Small intestine (tissue), 16 donors: ENCODE measurements around the gene TMEM237. TPM values are rescaled to one million over a fixed set of nuclear protein-coding genes. Genes with fewer than 3 reads are reported as not detected.

Experiments
- DNase-seq, 2 donors: peaks; one replicate each; pipeline versions ENCODE4 v3.0.0 to v3.0.0-alpha.2; 2013
- FAIRE-seq: peaks from 2 replicates; lab custom pipeline; 2012; peaks lifted over from hg19 to GRCh38; lab: Jason Lieb, UNC
- H3K27ac ChIP-seq, 3 donors: one replicate each; pipeline ENCODE4 v1.5.1; 2013; ENCODE audit warnings: low read length in 2 of 3, mild to moderate bottlenecking in 2 of 3, control low read depth in 1 of 3, inconsistent platforms in 1 of 3, low read depth in 1 of 3, moderate library complexity in 1 of 3
- H3K27me3 ChIP-seq, 3 donors: one replicate each; pipeline ENCODE4 v1.6.1; 2013; ENCODE audit warnings: low read length in 3 of 3, inconsistent platforms in 1 of 3; ENCODE audit not compliant: control insufficient read depth in 3 of 3, insufficient read depth in 3 of 3
- H3K36me3 ChIP-seq, 3 donors: one replicate each; pipeline ENCODE4 v1.6.1; 2013; ENCODE audit warnings: low read length in 3 of 3, inconsistent platforms in 1 of 3, low read depth in 1 of 3, mild to moderate bottlenecking in 1 of 3, moderate library complexity in 1 of 3; ENCODE audit not compliant: control insufficient read depth in 3 of 3, insufficient read depth in 2 of 3
- H3K4me1 ChIP-seq, 3 donors: one replicate each; pipeline ENCODE4 v1.6.1; 2013; ENCODE audit warnings: low read length in 2 of 3, inconsistent platforms in 1 of 3, low read depth in 1 of 3, mild to moderate bottlenecking in 1 of 3, moderate library complexity in 1 of 3; ENCODE audit not compliant: control insufficient read depth in 3 of 3, insufficient read depth in 2 of 3
- H3K4me3 ChIP-seq, 3 donors: one replicate each; pipeline ENCODE4 v1.5.1; 2013; ENCODE audit warnings: low read length in 3 of 3, control low read depth in 1 of 3, inconsistent platforms in 1 of 3, low read depth in 1 of 3, mild to moderate bottlenecking in 1 of 3, moderate library complexity in 1 of 3
- H3K9me3 ChIP-seq, 2 donors: one replicate each; pipeline ENCODE4 v1.6.1; 2013; ENCODE audit warnings: low read depth in 1 of 2, low read length in 1 of 2; ENCODE audit not compliant: control insufficient read depth in 2 of 2, insufficient read depth in 1 of 2
- WGBS, 3 donors: extraction: QIAGEN DNeasy Blood & Tissue Kit; methylation state at CpG; one replicate each; pipeline ENCODE4 v1.1.7; 2013; 5-methylcytosine and 5-hydroxymethylcytosine counted together
- long read RNA-seq, 10 donors: transcript quantifications; one replicate each; lab custom pipeline, GENCODE V29; 2026
- polyA plus RNA-seq, 4 donors: library from polyadenylated mRNA; stranded (reverse) in 3 of 4; unstranded in 1 of 4; fragments of 200-250 nt in 3 of 4; fragments of 120-200 nt in 1 of 4; gene quantifications; one replicate each; pipeline versions ENCODE4 v1.2.1 to v1.2.3, GENCODE V29; 2013
- donor health status: healthy with polysubstance abuse.
- donor health status: control.
- donor health status: control.
- donor health status: Bipolar disorder and iron deficiency.
- donor health status: healthy.

Gene TMEM237
- polyA plus RNA-seq = 10 to 100 TPM in 1 of 4 donors, 1 to 10 TPM in 2, under 1 TPM in 1; under 0.01 to 12.4 (median 4.5) TPM
- long read RNA-seq, donor 1 = 0 reads
- long read RNA-seq, donor 2 = 0 reads
- long read RNA-seq, donor 3, partial matches to known transcripts = 0 of 2 reads
- long read RNA-seq, donor 3, other reads (novel, unspliced or antisense) = 0 of 2 reads
- long read RNA-seq, donor 4 = 0 reads
- long read RNA-seq, donor 5, full-length matches to known transcripts = 1 of 1 reads
- long read RNA-seq, donor 5, partial matches to known transcripts = 0 of 1 reads
- long read RNA-seq, donor 5, other reads (novel, unspliced or antisense) = 0 of 1 reads
- long read RNA-seq, donor 6, partial matches to known transcripts = 0 of 1 reads
- long read RNA-seq, donor 6, other reads (novel, unspliced or antisense) = 0 of 1 reads
- long read RNA-seq, donor 7 = 0 reads
- long read RNA-seq, donor 8 = 0 reads
- long read RNA-seq, donor 9, full-length matches to known transcripts = 1 of 1 reads
- long read RNA-seq, donor 9, partial matches to known transcripts = 0 of 1 reads
- long read RNA-seq, donor 9, other reads (novel, unspliced or antisense) = 0 of 1 reads
- long read RNA-seq, donor 10, full-length matches to known transcripts = 6 of 6 reads
- long read RNA-seq, donor 10, partial matches to known transcripts = 0 of 6 reads
- long read RNA-seq, donor 10, other reads (novel, unspliced or antisense) = 0 of 6 reads

DNA sequence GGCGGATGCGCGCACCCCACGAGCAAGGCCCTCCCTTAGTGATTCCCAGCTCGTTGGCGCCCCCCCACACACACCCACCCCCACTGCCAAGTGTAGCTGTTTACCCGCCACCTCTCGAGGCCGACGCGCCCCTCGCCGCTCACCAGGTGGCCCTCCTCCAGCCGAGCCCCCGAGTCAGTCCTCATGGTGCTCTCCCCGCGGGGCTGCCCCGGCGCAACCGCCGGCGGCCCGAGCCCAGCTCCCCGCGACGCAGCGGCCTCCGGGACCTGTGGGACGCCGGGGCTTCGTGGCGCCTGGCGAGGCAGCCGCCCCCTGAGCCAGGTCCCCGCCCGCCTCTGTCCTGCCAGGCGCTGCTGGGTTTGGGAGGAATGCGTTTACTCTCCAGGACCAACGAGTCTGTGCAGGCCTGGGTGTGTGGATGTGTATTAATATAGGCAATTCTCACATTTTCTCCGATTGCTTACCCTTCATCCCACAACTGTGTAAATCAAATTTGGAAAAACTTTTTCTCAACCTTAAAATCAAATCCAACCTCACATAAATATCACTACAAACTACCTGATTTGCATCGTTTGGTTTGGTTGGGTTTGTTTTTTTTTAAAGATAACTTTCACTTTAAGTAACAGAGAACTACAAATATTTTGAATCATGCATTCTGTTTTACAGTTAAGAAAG, at the start of gene TMEM237:
Gene TMEM237, minus strand, starts transcription at position 288 of the 675 bp plus-strand sequence. Its CDS starts 103 bp downstream, at position 185.
- Histone ChIP-seq H3K4me3 (peak within 1 kb of the TSS; percentile 81 to 90 (median 85)), H3K36me3 (no peaks in the 10 kb centered on the region), H3K27me3 (no peaks in the 10 kb centered on the region), H3K9me3 (no peaks in the 10 kb centered on the region), H3K27ac (peak within 1 kb of the TSS; percentile 65 to 90 (median 78)), H3K4me1 (no peaks in the 10 kb centered on the region)
- 1 to 2% (median 1%) methylated on average over 39 to 41 of the region's 41 CpGs for WGBS, 3 donors
- FAIRE-seq (no peak), DNase-seq (peak; percentile 17 to 78)

DNA sequence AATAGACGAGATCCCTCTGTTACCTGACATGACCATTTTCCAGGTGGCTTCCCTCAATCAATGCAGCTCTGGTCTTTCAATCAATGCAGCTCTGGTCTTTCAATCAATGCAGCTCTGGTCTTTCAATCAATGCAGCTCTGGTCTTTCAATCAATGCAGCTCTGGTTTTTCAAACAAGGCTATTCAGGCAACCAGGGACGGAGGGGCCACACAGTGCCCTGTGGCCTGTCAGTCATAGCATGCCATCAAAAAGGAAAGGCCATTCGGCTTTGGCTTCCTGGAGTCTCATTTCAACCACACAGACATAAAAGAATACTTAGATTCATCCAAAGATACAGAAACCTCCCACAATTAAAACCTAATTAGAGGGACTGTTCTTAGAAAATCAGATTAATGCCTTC, 41.9 kb upstream of the TMEM237 start:
- Histone ChIP-seq H3K36me3 (no peaks in the 10 kb centered on the region), H3K4me3 (no peak overlapping the region), H3K9me3 (no peaks in the 10 kb centered on the region), H3K27ac (no peak overlapping the region), H3K4me1 (no peaks in the 10 kb centered on the region), H3K27me3 (no peaks in the 10 kb centered on the region)
- DNase-seq (no peak), FAIRE-seq (no peak)
- 86 to 89% (median 87%) methylated on average over 3 of the region's 3 CpGs for WGBS, 3 donors

GRCh38 chr2:201680743-201681142, 37.4 kb upstream of the TMEM237 start:
- Histone ChIP-seq H3K4me3 (no peak overlapping the region), H3K4me1 (no peaks in the 10 kb centered on the region), H3K9me3 (no peaks in the 10 kb centered on the region), H3K27me3 (no peaks in the 10 kb centered on the region), H3K36me3 (no peaks in the 10 kb centered on the region), H3K27ac (no peak overlapping the region)
- DNase-seq (peak in 1 of 2 donors; percentile 13), FAIRE-seq (no peak)
- 49 to 70% (median 64%) methylated on average over 9 of the region's 9 CpGs for WGBS, 3 donors

- H3K27me3 ChIP-seq = no peaks in the 10 kb centered on the region
- 77 to 83% (median 79%) methylated on average over 6 of the region's 6 CpGs for WGBS, 3 donors
- no peak overlapping the region for H3K27ac ChIP-seq
- DNase-seq = no peak
- H3K9me3 ChIP-seq = no peaks in the 10 kb centered on the region
- H3K4me3 ChIP-seq = no peak overlapping the region
- H3K4me1 ChIP-seq = no peaks in the 10 kb centered on the region
- no peaks in the 10 kb centered on the region for H3K36me3 ChIP-seq
- no peak for FAIRE-seq
Measured at GRCh38 chr2:201678401-201678800, 35.1 kb upstream of the TMEM237 start.

- no peaks in the 10 kb centered on the region for H3K36me3 ChIP-seq
- FAIRE-seq = no peak
- no peak overlapping the region for H3K27ac ChIP-seq
- DNase-seq = no peak
- H3K27me3 ChIP-seq = no peaks in the 10 kb centered on the region
- no peaks in the 10 kb centered on the region for H3K4me1 ChIP-seq
- no peaks in the 10 kb centered on the region for H3K9me3 ChIP-seq
- WGBS, 3 donors = 63 to 84% (median 77%) methylated on average over 4 of the region's 4 CpGs
- no peak overlapping the region for H3K4me3 ChIP-seq
Measured at GRCh38 chr2:201675454-201675853, 32.2 kb upstream of the TMEM237 start.

DNA sequence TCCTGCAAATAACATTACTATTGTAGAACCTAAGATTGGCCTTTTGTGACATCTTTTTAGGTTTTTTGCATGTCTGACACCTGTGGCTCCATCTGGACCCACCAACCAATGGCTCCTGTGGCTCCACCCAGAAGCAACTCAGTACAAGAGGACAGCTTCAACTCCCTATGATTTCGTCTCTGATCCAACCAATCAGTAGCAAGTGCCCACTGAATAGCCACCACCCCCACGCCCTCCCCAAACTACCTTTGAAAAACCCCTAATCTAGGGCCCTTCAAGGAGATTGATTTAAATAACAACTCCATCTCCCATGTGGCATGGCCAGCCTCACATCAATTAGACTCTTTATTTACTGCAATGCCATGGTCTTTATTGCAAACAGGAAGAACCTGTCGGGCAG, 31.5 kb upstream of the TMEM237 start:
- FAIRE-seq (no peak), DNase-seq (no peak)
- H3K36me3 ChIP-seq = no peaks in the 10 kb centered on the region
- no peak overlapping the region for H3K27ac ChIP-seq
- H3K9me3 ChIP-seq = no peaks in the 10 kb centered on the region
- no peak overlapping the region for H3K4me3 ChIP-seq
- H3K4me1 ChIP-seq = no peaks in the 10 kb centered on the region
- no peaks in the 10 kb centered on the region for H3K27me3 ChIP-seq
- WGBS, 3 donors = 76 to 84% (median 82%) methylated on average over 3 of the region's 3 CpGs

GRCh38 chr2:201674298-201674697, 31.0 kb upstream of the TMEM237 start:
- no peak for DNase-seq
- no peak for FAIRE-seq
- H3K27ac ChIP-seq = no peak overlapping the region
- no peak overlapping the region for H3K4me3 ChIP-seq
- H3K27me3 ChIP-seq = no peaks in the 10 kb centered on the region
- no peaks in the 10 kb centered on the region for H3K36me3 ChIP-seq
- no peaks in the 10 kb centered on the region for H3K9me3 ChIP-seq
- WGBS, 3 donors = 63 to 65% (median 65%) methylated on average over 3 of the region's 3 CpGs
- no peaks in the 10 kb centered on the region for H3K4me1 ChIP-seq

DNA sequence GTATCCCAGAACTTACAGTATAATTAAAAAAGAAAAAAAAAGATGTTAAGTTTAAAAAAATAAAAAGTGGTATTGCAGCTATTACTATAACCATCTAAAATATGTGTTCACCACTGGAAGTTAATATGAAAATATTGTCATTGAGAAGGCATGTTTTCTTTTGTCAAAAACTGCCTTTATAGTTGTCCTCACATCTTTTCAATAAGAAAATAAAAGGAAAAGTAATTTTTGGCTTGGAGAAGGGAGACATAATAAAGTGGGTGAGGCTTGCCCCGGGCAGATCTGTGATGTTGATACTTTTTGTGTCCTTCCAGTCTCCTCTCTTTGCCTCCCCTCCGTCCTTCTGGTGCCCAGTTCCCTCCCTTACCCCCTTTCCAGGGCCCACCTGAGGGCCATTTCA, 30.2 kb upstream of the TMEM237 start:
- no peak overlapping the region for H3K4me3 ChIP-seq
- FAIRE-seq (no peak), DNase-seq (no peak)
- H3K4me1 ChIP-seq = no peaks in the 10 kb centered on the region
- no peak overlapping the region for H3K27ac ChIP-seq
- 14 to 62% (median 46%) methylated on average over 2 of the region's 2 CpGs for whole genome bisulfite sequencing, 3 donors
- no peaks in the 10 kb centered on the region for H3K27me3 ChIP-seq
- H3K9me3 ChIP-seq = no peaks in the 10 kb centered on the region
- H3K36me3 ChIP-seq = no peaks in the 10 kb centered on the region
